GM08714 (cell line): ENCODE measurements around the gene LINGO4.
A peak's percentile ranks its signal among the peaks of the same experiment; 100 is the strongest.
"Not testable (repeated sequence)": the region's sequence is repeated elsewhere in the genome, so short reads cannot be mapped to it uniquely, and the experiment has no call there.

Experiments
- H3K4me3 ChIP-seq: fragments of 200-500 bp; sonication (Bioruptor generic); 2 replicates; pipeline ENCODE4 v1.5.1; 2014; ENCODE audit warnings: mild to moderate bottlenecking, low read length, inconsistent platforms
- ZNF274 ChIP-seq: IDR thresholded peaks from 2 replicates; pipeline ENCODE4 v1.6.1; 2012; ENCODE audit warnings: mild to moderate bottlenecking, low read depth, low read length

Gene LINGO4

GRCh38 chr1:151798571-151798970 is 6.6 kb downstream of the LINGO4 start:
- no peak for TF ChIP-seq ZNF274
- H3K4me3 ChIP-seq, result no peak overlapping the region

DNA sequence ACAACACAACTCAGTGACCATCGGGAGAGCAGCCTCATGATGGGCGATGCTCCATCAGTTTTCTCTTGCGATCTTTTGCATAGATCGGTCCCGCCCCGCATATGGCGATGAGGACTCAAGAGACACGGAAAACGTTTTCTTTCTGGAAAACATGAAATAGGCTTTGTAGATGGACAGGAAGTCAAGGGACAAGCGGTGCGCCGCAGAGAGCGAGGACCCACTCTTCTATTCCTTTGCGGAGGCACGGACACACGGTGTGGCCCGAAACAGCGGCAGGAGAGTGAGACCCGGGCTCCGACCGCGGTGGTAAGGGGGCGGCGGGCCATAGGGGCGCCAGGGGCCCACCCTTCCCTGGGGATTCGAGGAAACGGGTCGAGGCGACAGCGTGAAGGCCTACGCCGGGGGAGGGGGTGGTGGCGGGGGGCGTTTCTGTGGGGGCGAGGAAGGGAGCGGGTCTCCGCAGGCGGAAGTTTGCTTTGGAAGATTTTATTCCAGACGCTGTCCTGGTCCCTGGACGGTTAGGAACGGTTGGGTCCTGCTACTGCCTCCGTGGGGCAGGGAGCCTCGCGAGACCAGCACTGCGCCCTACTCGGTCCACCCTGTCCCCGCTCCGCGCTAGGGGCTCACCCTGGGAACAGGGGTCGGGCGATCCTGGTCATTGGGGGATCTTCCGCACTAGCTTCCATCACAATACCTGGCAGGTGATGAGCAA is 14.1 kb downstream of the LINGO4 start:
- no peak for TF ChIP-seq ZNF274
- peak overlapping the region; percentile 84 for H3K4me3 ChIP-seq

GRCh38 chr1:151790071-151790939 is 14.9 kb downstream of the LINGO4 start, which contains the start of gene TDRKH:
TSS of gene TDRKH (minus strand) at chr1:151790500. CDS start at chr1:151783022, 7,478 bp downstream.
- TF ChIP-seq ZNF274, result no peak
- H3K4me3 ChIP-seq, result peak within 1 kb of the TSS; percentile 84

DNA sequence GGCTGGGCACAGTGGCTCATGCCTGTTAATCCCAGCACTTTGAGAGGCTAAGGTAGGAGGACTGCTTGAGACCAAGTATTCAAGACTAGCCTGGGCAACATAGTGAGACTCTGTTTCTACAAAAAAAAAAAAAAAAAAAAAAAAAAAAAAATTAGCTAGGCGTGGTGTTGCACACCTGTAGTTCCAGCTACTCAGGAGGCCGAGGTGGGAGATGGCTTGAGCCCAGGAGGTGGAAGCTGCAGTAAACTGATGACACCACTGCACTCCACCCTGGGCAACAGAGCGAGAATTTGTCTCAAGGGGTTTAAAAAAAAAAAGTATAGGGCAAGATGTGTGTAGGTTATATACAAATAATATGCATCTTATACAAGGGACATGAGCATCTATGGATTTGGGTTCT is 17.5 kb downstream of the LINGO4 start:
- no peak overlapping the region for H3K4me3 ChIP-seq
- no peak for TF ChIP-seq ZNF274

DNA sequence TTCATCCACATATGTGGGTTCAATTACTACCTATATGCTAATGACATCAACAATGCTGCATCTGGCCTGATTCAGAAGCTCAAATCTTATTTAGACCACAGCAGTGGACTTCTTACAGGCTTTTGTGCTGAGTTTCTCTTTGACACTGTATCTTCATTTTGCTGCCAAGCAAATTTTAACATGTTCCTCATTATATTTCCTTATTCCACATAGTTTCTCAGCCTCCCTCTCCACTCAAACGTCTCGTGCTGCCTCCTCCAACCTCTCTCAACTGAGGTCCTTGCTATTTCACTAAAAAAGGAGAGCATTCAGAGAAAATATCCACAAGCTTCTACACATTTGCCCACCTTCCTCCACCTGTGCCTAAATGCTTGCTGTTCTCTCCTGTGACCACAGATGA is 21.4 kb downstream of the LINGO4 start:
- no peak for TF ChIP-seq ZNF274
- no peak overlapping the region for H3K4me3 ChIP-seq

DNA sequence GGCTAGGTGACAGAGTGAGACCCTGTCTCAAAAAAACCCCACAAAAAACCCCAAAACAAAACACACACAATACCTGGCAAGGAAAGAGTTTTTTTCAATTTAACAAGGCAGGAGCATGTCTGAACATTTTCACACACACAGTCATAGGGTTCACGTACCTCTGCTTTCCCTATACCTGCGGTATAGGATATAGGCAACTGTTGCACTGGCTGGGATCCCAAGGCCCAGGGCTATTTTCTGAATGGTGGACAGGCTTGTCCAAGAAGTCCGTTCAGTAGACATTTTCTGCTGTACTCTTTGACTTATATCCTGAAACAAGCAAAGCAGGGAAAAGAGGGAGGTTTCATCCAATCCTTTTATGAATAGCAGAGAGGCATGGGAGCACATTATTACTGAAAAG is 22.5 kb downstream of the LINGO4 start:
- H3K4me3 ChIP-seq, result no peak overlapping the region
- TF ChIP-seq ZNF274, result no peak

GRCh38 chr1:151782026-151782425 is 23.2 kb downstream of the LINGO4 start:
- not testable (repeated sequence) for H3K4me3 ChIP-seq

DNA sequence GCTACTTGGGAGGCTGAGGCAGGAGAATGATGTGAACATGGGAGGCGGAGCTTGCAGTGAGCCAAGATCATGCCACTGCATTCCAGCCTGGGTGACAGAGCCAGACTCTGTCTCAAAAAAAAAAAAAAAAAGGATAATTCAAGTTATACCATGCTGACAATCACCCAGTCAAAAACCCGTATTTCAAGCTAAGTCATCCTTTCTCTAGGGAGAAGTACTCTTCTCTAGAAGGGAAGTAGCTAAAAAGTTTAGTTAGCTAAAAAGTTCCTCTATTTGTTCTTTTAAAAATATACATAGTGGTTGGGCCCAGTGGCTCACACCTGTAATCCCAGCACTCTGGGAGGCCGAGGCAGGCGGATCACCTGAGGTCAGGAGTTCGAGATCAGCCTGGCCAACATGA is 24.5 kb downstream of the LINGO4 start:
- not testable (repeated sequence) for H3K4me3 ChIP-seq

DNA sequence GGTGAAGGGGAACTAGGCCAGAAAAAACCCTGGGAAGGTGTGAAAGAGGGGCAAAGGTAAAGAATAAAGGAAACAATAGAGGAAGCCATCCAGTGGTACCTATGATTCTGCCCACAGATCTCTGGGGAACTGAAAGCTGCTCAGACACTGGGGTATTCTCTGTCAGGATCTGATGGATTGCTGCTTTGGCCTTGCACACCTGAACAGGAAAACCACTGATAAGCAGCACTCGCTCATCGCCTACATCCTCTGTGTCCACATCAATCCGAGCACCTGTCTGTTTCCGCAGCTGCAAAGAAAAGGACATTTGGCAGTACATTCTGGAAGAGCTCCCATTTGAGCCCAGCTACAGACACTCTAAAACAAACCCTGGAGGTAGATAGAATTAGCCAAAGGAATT is 25.4 kb downstream of the LINGO4 start:
- no peak for TF ChIP-seq ZNF274
- no peak overlapping the region for H3K4me3 ChIP-seq

DNA sequence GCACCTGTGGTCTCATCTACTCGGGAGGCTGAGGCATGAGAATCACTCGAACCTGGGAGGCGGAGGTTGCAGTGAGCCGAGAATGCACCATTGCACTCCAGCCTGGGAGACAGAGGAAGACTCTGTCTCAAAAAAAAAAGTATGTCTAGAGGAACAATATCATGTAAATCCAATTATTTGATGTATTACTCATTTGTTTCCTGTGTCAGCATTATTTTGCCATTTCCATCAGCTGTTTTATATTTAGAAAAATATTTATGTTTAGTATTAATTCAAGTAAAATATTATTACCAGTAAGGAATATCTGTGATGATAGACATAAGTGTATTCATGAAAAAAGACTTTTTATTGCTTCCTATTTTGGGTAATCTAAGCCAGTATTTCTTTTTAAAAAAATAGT is 27.9 kb downstream of the LINGO4 start:
- no peak for TF ChIP-seq ZNF274
- H3K4me3 ChIP-seq, result no peak overlapping the region

GRCh38 chr1:151776665-151777062 is 28.6 kb downstream of the LINGO4 start:
- no peak for TF ChIP-seq ZNF274

GRCh38 chr1:151775894-151776664 is 29.1 kb downstream of the LINGO4 start:
- no peak for TF ChIP-seq ZNF274
- no peak overlapping the region for H3K4me3 ChIP-seq

More at GRCh38 chr1:151776665-151777062, 28.6 kb downstream of the LINGO4 start:
- H3K4me3 ChIP-seq, result no peak overlapping the region

- TF ChIP-seq ZNF274, result no peak
- H3K4me3 ChIP-seq, result no peak overlapping the region
Observed at GRCh38 chr1:151774256-151774922, 30.8 kb downstream of the LINGO4 start.

GRCh38 chr1:151773702-151774101 is 31.5 kb downstream of the LINGO4 start:
- no peak for TF ChIP-seq ZNF274
- H3K4me3 ChIP-seq, result no peak overlapping the region

DNA sequence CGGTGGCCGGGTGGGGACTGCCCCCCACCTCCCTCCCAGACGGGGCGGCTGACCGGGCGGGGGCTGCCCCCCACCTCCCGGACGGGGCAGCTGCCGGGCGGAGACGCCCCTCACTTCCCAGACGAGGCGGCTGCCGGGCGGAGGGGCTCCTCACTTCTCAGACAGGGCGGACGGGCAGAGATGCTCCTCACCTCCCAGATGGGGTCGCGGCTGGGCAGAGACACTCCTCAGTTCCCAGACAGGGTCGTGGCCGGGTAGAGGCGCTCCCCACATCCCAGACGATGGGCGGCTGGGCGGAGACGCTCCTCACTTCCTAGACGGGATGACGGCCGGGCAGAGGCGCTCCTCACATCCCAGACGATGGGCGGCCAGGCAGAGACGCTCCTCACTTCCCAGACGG is 35.9 kb downstream of the LINGO4 start:
- H3K4me3 ChIP-seq, result not testable (repeated sequence)

- H3K4me3 ChIP-seq, result not testable (repeated sequence)
Observed at GRCh38 chr1:151768351-151769066, 36.7 kb downstream of the LINGO4 start.
